HCT116 (cell line): ENCODE data around the gene PTN. TPM values are rescaled to one million over a fixed set of nuclear protein-coding genes. Genes with fewer than 3 reads are reported as not detected.
A peak's percentile ranks its signal among the peaks of the same experiment; 100 is the strongest.

Source experiments
- ATAC-seq: fragments of 200-7000 bp; cut with Tn5 transposase; 2 replicates; pipeline ENCODE4 v1.9.1; 2020; ENCODE audit warnings: mild to moderate bottlenecking, moderate library complexity
- BruUV-seq: library from RNA; stranded (reverse); fragments of 400-500 nt; replicated peaks from 2 replicates; lab custom pipeline; 2021; lab: Mats Ljungman, UMichigan
- CTCF ChIA-PET: fragments of 300-600 bp; sonication (Branson Sonifier 250); formaldehyde crosslinking; loops from one replicate; lab custom pipeline; 2021; ENCODE audit warnings: antibody characterized with exemption; lab: Charles Lee
- POLR2A ChIA-PET: fragments of 300-600, 350-600 bp; sonication (Branson Sonifier 250); formaldehyde crosslinking; loops from one replicate; lab custom pipeline; 2021; ENCODE audit warnings: antibody characterized with exemption; lab: Charles Lee
- RAD21 ChIA-PET, 2 experiments: fragments of 300-600 bp; sonication (Branson Sonifier 250); formaldehyde crosslinking; loops; one replicate each; lab custom pipeline; 2023; ENCODE audit warnings: low total read pairs in 2 of 2; ENCODE audit not compliant: uncharacterized antibody in 2 of 2, unreplicated experiment in 2 of 2, low non-redundant PET in 1 of 2; lab: Charles Lee
- DNase-seq: peaks from one replicate; pipeline ENCODE4 v3.0.0-alpha.2; 2010; ENCODE audit warnings: low read depth, low spot score
- H2AFZ ChIP-seq: fragments of 200-600 bp; shearing (Covaris generic), sonication (generic); 2 replicates; pipeline ENCODE4 v1.6.1; 2017; ENCODE audit warnings: low read depth, mixed run types, mixed read lengths, antibody characterized with exemption, low read length; ENCODE audit not compliant: poor library complexity, severe bottlenecking
- H3K27ac ChIP-seq: 2 replicates; pipeline ENCODE4 v1.5.1; 2012; ENCODE audit warnings: low read depth, low read length
- H3K27me3 ChIP-seq: fragments of 200-600 bp; sonication (generic); 2 replicates; pipeline ENCODE4 v1.6.1; 2016; ENCODE audit warnings: mixed run types, low read length, mixed read lengths; ENCODE audit not compliant: insufficient read depth
- H3K36me3 ChIP-seq, 2 experiments: fragments of 200-500 bp in 1 of 2; fragments of 200-600 bp in 1 of 2; sonication (Bioruptor generic) in 1 of 2; sonication (generic) in 1 of 2; 2 replicates each; pipeline versions ENCODE4 v1.5.1 to v1.6.1; 2014 to 2016; ENCODE audit warnings: low read length in 2 of 2, inconsistent platforms in 1 of 2, mixed read lengths in 1 of 2, mixed run types in 1 of 2; ENCODE audit not compliant: insufficient read depth in 2 of 2, control insufficient read depth in 1 of 2
- H3K4me1 ChIP-seq, 2 experiments: fragments of 200-600 bp in 1 of 2; sonication (generic) in 1 of 2; 2 replicates each; pipeline versions ENCODE4 v1.5.1 to v1.6.1; 2012 to 2017; ENCODE audit warnings: low read length in 2 of 2, inconsistent platforms in 1 of 2, mild to moderate bottlenecking in 1 of 2, mixed read lengths in 1 of 2, mixed run types in 1 of 2, moderate library complexity in 1 of 2; ENCODE audit not compliant: insufficient read depth in 2 of 2, control insufficient read depth in 1 of 2
- H3K4me2 ChIP-seq: fragments of 200-600 bp; sonication (generic); 2 replicates; pipeline ENCODE4 v1.6.1; 2017; ENCODE audit warnings: mixed run types, low read length, mixed read lengths
- H3K4me3 ChIP-seq, 2 experiments: fragments of 200-600 bp in 1 of 2; sonication (generic) in 1 of 2; replicated peaks in 1 of 2; 2 replicates each; pipeline ENCODE4 v1.5.1; 2011 to 2016; ENCODE audit warnings: low read length in 2 of 2, control low read depth in 1 of 2, low read depth in 1 of 2, mild to moderate bottlenecking in 1 of 2, mixed read lengths in 1 of 2, mixed run types in 1 of 2
- H3K79me2 ChIP-seq: fragments of 200-600 bp; sonication (generic); 2 replicates; pipeline ENCODE4 v1.6.1; 2017; ENCODE audit warnings: mild to moderate bottlenecking, mixed run types, low read length, moderate library complexity, mixed read lengths; ENCODE audit not compliant: insufficient read depth
- H3K9ac ChIP-seq: fragments of 200-600 bp; sonication (generic); 2 replicates; pipeline ENCODE4 v1.6.1; 2016; ENCODE audit warnings: low read length, mixed read lengths
- H3K9me2 ChIP-seq: fragments of 200-600 bp; sonication (generic), shearing (Covaris generic); 2 replicates; pipeline ENCODE4 v1.6.1; 2017; ENCODE audit warnings: mixed run types, mild to moderate bottlenecking, moderate library complexity; ENCODE audit not compliant: insufficient read depth
- H3K9me3 ChIP-seq, 2 experiments: fragments of 200-500 bp in 1 of 2; fragments of 200-600 bp in 1 of 2; sonication (Bioruptor generic) in 1 of 2; sonication (generic) in 1 of 2; 2 replicates each; pipeline ENCODE4 v1.6.1; 2014 to 2017; ENCODE audit warnings: low read length in 2 of 2, mixed read lengths in 2 of 2, inconsistent platforms in 1 of 2, low read depth in 1 of 2, mild to moderate bottlenecking in 1 of 2, mixed run types in 1 of 2, moderate library complexity in 1 of 2; ENCODE audit not compliant: control insufficient read depth in 1 of 2, insufficient read depth in 1 of 2
- H4K20me1 ChIP-seq: fragments of 200-600 bp; sonication (generic), shearing (Covaris generic); 2 replicates; pipeline ENCODE4 v1.6.1; 2017; ENCODE audit warnings: mixed run types, mild to moderate bottlenecking, moderate library complexity; ENCODE audit not compliant: insufficient read depth
- CEBPB ChIP-seq: IDR thresholded peaks from 2 replicates; pipeline ENCODE4 v1.6.1; 2012; ENCODE audit warnings: low read depth
- CTCF ChIP-seq, 3 experiments: fragments of 200-600 bp in 1 of 3; sonication (generic) in 1 of 3; IDR thresholded peaks in 2 of 3; conservative IDR thresholded peaks in 1 of 3; 2 replicates each; pipeline ENCODE4 v1.5.1; 2012 to 2017; ENCODE audit warnings: low read depth in 2 of 3, low read length in 2 of 3, antibody characterized with exemption in 1 of 3, borderline replicate concordance in 1 of 3, control low read depth in 1 of 3, mild to moderate bottlenecking in 1 of 3, mixed read lengths in 1 of 3, mixed run types in 1 of 3, moderate library complexity in 1 of 3; ENCODE audit not compliant: insufficient read depth in 1 of 3
- MAX ChIP-seq: IDR thresholded peaks from 2 replicates; pipeline ENCODE4 v1.6.1; 2012
- RAD21 ChIP-seq: IDR thresholded peaks from 2 replicates; pipeline ENCODE4 v1.6.1; 2012; ENCODE audit warnings: low read depth, mild to moderate bottlenecking
- SIN3A ChIP-seq: IDR thresholded peaks from 2 replicates; pipeline ENCODE4 v1.6.1; 2012; ENCODE audit warnings: low read depth
- ZNF274 ChIP-seq: fragments of 200-500 bp; sonication (Bioruptor generic); IDR thresholded peaks from 2 replicates; pipeline ENCODE4 v1.6.1; 2014; ENCODE audit warnings: mild to moderate bottlenecking, low read depth, low read length, inconsistent platforms
- intact Hi-C: fragments of 100-400 bp; cut with micrococcal nuclease; formaldehyde crosslinking; loops from 2 replicates; pipeline ENCODE4 v1.10.0; 2022
- total RNA-seq: library from RNA; stranded (reverse); gene quantifications from one replicate; pipeline ENCODE4 v1.2.1, GENCODE V29; 2021; ENCODE audit not compliant: unreplicated experiment

PTN gene
- total RNA-seq, 1 experiment from 2014 or later, result not detected

GRCh38 chr7:137289101-137289500, 54.4 kb downstream of the PTN start:
- peaks cover 3 to 7% of the 10 kb centered on the region in 2 experiments; a peak in 2 of 4 replicates for H3K9me3 ChIP-seq
- no peak overlapping the region for H3K4me2 ChIP-seq
- no peak for DNase-seq
- H3K27ac ChIP-seq, result no peak overlapping the region
- H3K79me2 ChIP-seq, result no peaks in the 10 kb centered on the region
- no peak overlapping the region for H2AFZ ChIP-seq
- H3K4me3 ChIP-seq, result no peak overlapping the region
- intact Hi-C loops, result no loop called here
- no peaks in the 10 kb centered on the region for H3K36me3 ChIP-seq
- H3K4me1 ChIP-seq, result no peaks in the 10 kb centered on the region
- ChIA-PET RAD21 (no interaction called here), POLR2A (no interaction called here), CTCF (no interaction called here)
- H3K9me2 ChIP-seq, result no peaks in the 10 kb centered on the region
- H3K9ac ChIP-seq, result no peak overlapping the region
- no peaks in the 10 kb centered on the region for H3K27me3 ChIP-seq
- no peak for ATAC-seq
- TF ChIP-seq RAD21 (no peak), ZNF274 (no peak), CEBPB (no peak)
- no peaks in the 10 kb centered on the region for H4K20me1 ChIP-seq
- no TSS peak for BruUV-seq

GRCh38 chr7:137287651-137288258, 55.8 kb downstream of the PTN start:
- H3K27me3 ChIP-seq, result no peaks in the 10 kb centered on the region
- H3K9ac ChIP-seq, result no peak overlapping the region
- no peak overlapping the region for H2AFZ ChIP-seq
- H3K4me2 ChIP-seq, result no peak overlapping the region
- intact Hi-C loops, result no loop called here
- RAD21 ChIA-PET, result no interaction called here
- no peaks in the 10 kb centered on the region for H3K79me2 ChIP-seq
- CTCF ChIA-PET, result interaction anchor here (1.2 kb wide), 1 partner anchor 50 kb away, joined by 3 read pairs; no protein-coding TSS in a partner anchor
- H4K20me1 ChIP-seq, result no peaks in the 10 kb centered on the region
- POLR2A ChIA-PET, result interaction anchor here (0.6 kb wide), 1 partner anchor 302 kb away, joined by 3 read pairs; no protein-coding TSS in a partner anchor
- TF ChIP-seq MAX, result no peak
- TF ChIP-seq SIN3A, result no peak
- peak in 2 of 3 experiments; percentile 4 to 39; a peak in 2 of 6 replicates for TF ChIP-seq CTCF (IDR thresholded peaks at IDR 0.05 in 2 of 3, conservative IDR thresholded peaks at IDR 0.05 in 1 of 3; ENCODE audit: borderline replicate concordance in 1 of 3, insufficient read depth in 1 of 3, low read depth in 2 of 3, low read length in 2 of 3)
- BruUV-seq, result no TSS peak
- H3K9me3 ChIP-seq, result peaks cover 7 to 10% of the 10 kb centered on the region in 2 experiments; a peak in 2 of 4 replicates
- no peak overlapping the region for H3K27ac ChIP-seq
- H3K4me3 ChIP-seq, result no peak overlapping the region
- no peak for DNase-seq
- no peaks in the 10 kb centered on the region for H3K9me2 ChIP-seq
- no peak for ATAC-seq
- H3K36me3 ChIP-seq, result no peaks in the 10 kb centered on the region
- H3K4me1 ChIP-seq, result no peaks in the 10 kb centered on the region
